Endothelial cell of umbilical vein (primary cell): ENCODE results near the gene PPP1R9A. TPM values are rescaled to one million over a fixed set of nuclear protein-coding genes. Genes with fewer than 3 reads are reported as not detected.

Source experiments
- BruUV-seq: library from RNA; stranded (reverse); fragments of 400-500 nt; replicated peaks from 2 replicates; lab custom pipeline; 2021; lab: Mats Ljungman, UMichigan
- CTCF ChIA-PET: fragments of 300-600, 350-600 bp; sonication (Branson Sonifier 250); formaldehyde crosslinking; loops from one replicate; lab custom pipeline; 2021; ENCODE audit warnings: antibody characterized with exemption, inconsistent platforms; lab: Charles Lee
- POLR2A ChIA-PET: fragments of 300-600, 350-600 bp; sonication (Branson Sonifier 250); formaldehyde crosslinking; loops from one replicate; lab custom pipeline; 2021; ENCODE audit warnings: antibody characterized with exemption, inconsistent platforms; lab: Charles Lee
- DNase-seq: peaks from one replicate; pipeline ENCODE4 v3.0.0-alpha.2; 2011; ENCODE audit warnings: low read depth, low spot score
- FAIRE-seq: peaks from 2 replicates; lab custom pipeline; 2011; peaks lifted over from hg19 to GRCh38; lab: Jason Lieb, UNC
- H2AFZ ChIP-seq: 2 replicates; pipeline ENCODE4 v1.6.0; 2012; ENCODE audit warnings: low read depth, low read length, control low read depth, inconsistent platforms
- H3K27ac ChIP-seq: 2 replicates; pipeline ENCODE4 v1.5.1; 2011; ENCODE audit warnings: low read depth, mild to moderate bottlenecking, control low read depth, low read length, moderate library complexity; ENCODE audit not compliant: insufficient read depth
- H3K27me3 ChIP-seq, 2 experiments: 2 replicates each; pipeline versions ENCODE4 v1.6.0 to v1.6.1; 2011; ENCODE audit warnings: low read length in 2 of 2, mixed read lengths in 1 of 2; ENCODE audit not compliant: control insufficient read depth in 2 of 2, insufficient read depth in 2 of 2
- H3K36me3 ChIP-seq, 2 experiments: 2 replicates in 1 of 2; 3 replicates in 1 of 2; pipeline ENCODE4 v1.5.1; 2011; ENCODE audit warnings: low read length in 2 of 2, mild to moderate bottlenecking in 1 of 2, moderate library complexity in 1 of 2; ENCODE audit not compliant: control insufficient read depth in 2 of 2, insufficient read depth in 2 of 2; ENCODE audit errors: extremely low read depth in 1 of 2
- H3K4me1 ChIP-seq: 3 replicates; pipeline ENCODE4 v1.5.1; 2011; ENCODE audit warnings: mild to moderate bottlenecking, low read length; ENCODE audit not compliant: control insufficient read depth, insufficient read depth; ENCODE audit errors: extremely low read depth
- H3K4me2 ChIP-seq: 2 replicates; pipeline ENCODE4 v1.6.1; 2011; ENCODE audit warnings: low read length, control low read depth, mixed read lengths; ENCODE audit not compliant: insufficient read depth
- H3K4me3 ChIP-seq, 3 experiments: fragments of 200-600 bp in 1 of 3; sonication (generic), shearing (Covaris generic) in 1 of 3; replicated peaks in 1 of 3; 2 replicates each; pipeline ENCODE4 v1.5.1; 2011 to 2016; ENCODE audit warnings: control low read depth in 3 of 3, low read length in 3 of 3, mild to moderate bottlenecking in 2 of 3, inconsistent platforms in 1 of 3, low read depth in 1 of 3, moderate library complexity in 1 of 3; ENCODE audit not compliant: insufficient read depth in 1 of 3
- H3K79me2 ChIP-seq: 2 replicates; pipeline ENCODE4 v1.6.0; 2012; ENCODE audit warnings: low read length, inconsistent platforms; ENCODE audit not compliant: control insufficient read depth, insufficient read depth
- H3K9ac ChIP-seq: replicated peaks from 2 replicates; pipeline ENCODE3; 2011; ENCODE audit warnings: low read length, control low read depth; ENCODE audit not compliant: insufficient read depth; ENCODE audit errors: extremely low read depth
- H3K9me1 ChIP-seq: replicated peaks from 3 replicates; pipeline ENCODE4 v1.6.0; 2011; ENCODE audit warnings: mild to moderate bottlenecking, low read length; ENCODE audit not compliant: control insufficient read depth, insufficient read depth; ENCODE audit errors: extremely low read depth
- H3K9me3 ChIP-seq: replicated peaks from 2 replicates; pipeline ENCODE4 v1.5.1; 2012; ENCODE audit warnings: low read length, inconsistent platforms; ENCODE audit not compliant: control insufficient read depth, insufficient read depth
- H4K20me1 ChIP-seq: replicated peaks from 2 replicates; pipeline ENCODE3; 2011; ENCODE audit warnings: mild to moderate bottlenecking, low read length; ENCODE audit not compliant: control insufficient read depth, insufficient read depth; ENCODE audit errors: extremely low read depth
- CTCF ChIP-seq, 2 donors: IDR thresholded peaks; 1 replicate in 1 of 2; 2 replicates in 1 of 2; pipeline ENCODE4 v1.5.1; 2011; ENCODE audit warnings: low read length in 2 of 2, mild to moderate bottlenecking in 2 of 2, moderate library complexity in 2 of 2, control low read depth in 1 of 2, inconsistent platforms in 1 of 2, low read depth in 1 of 2; ENCODE audit not compliant: insufficient read depth in 1 of 2; ENCODE audit errors: extremely low read depth in 1 of 2
- EZH2 ChIP-seq: IDR thresholded peaks from 2 replicates; pipeline ENCODE4 v1.6.1; 2012; ENCODE audit warnings: borderline replicate concordance, low read depth, mild to moderate bottlenecking, moderate library complexity, low read length, inconsistent platforms; ENCODE audit not compliant: severe bottlenecking
- FOS ChIP-seq: IDR thresholded peaks from 2 replicates; pipeline ENCODE4 v1.6.1; 2011; ENCODE audit warnings: mild to moderate bottlenecking, low read length, moderate library complexity, borderline replicate concordance; ENCODE audit not compliant: insufficient read depth
- GATA2 ChIP-seq: IDR thresholded peaks from 2 replicates; pipeline ENCODE4 v1.7.0; 2011; ENCODE audit warnings: low read depth, mild to moderate bottlenecking, moderate library complexity, mixed read lengths, low read length; ENCODE audit not compliant: insufficient read length, insufficient read depth
- JUN ChIP-seq: IDR thresholded peaks from 2 replicates; pipeline ENCODE4 v1.6.1; 2011; ENCODE audit warnings: borderline replicate concordance, low read depth; ENCODE audit not compliant: insufficient read length, insufficient read depth
- MAX ChIP-seq: IDR thresholded peaks from 2 replicates; pipeline ENCODE4 v1.6.1; 2011; ENCODE audit not compliant: insufficient read depth, insufficient read length
- MYC ChIP-seq: IDR thresholded peaks from one replicate; pipeline ENCODE4 v1.6.1; 2011; ENCODE audit warnings: mild to moderate bottlenecking, low read depth, low read length
- POLR2A ChIP-seq: IDR thresholded peaks from 2 replicates; pipeline ENCODE4 v1.6.1; 2012; ENCODE audit warnings: low read depth, mild to moderate bottlenecking, control low read depth, low read length
- POLR2AphosphoS5 ChIP-seq: IDR thresholded peaks from 2 replicates; pipeline ENCODE4 v1.6.1; 2012; ENCODE audit warnings: low read depth, mild to moderate bottlenecking, control low read depth, low read length, moderate library complexity; ENCODE audit not compliant: insufficient read depth
- dilution Hi-C: fragments of 300-500 bp; cut with MboI; formaldehyde crosslinking; loops from one replicate; pipeline ENCODE4 v1.15.0; 2019; ENCODE audit warnings: low sequenced_read_pairs; ENCODE audit not compliant: extremely low pct_ligation_motif_present
- intact Hi-C: fragments of 100-400 bp; cut with micrococcal nuclease; formaldehyde crosslinking; loops from one replicate; pipeline ENCODE4 v1.10.0; 2022
- polyA plus RNA-seq, 4 experiments: library from polyadenylated mRNA; depleted of rRNA in 3 of 4; stranded (reverse) in 3 of 4; unstranded in 1 of 4; fragments of >200 nt; gene quantifications; 2 replicates each; pipeline versions ENCODE4 v1.2.1 to v1.2.3, GENCODE V29; 2011 to 2012; ENCODE audit warnings: missing spikeins in 1 of 4
- total RNA-seq: library from RNA; stranded (reverse); gene quantifications from 2 replicates; pipeline ENCODE4 v1.2.3, GENCODE V29; 2021

PPP1R9A gene
- total and polyA plus RNA-seq, 2 donors (not counting 3 experiments of a cell fraction or from before 2014, with no cell fraction given), result 0.50 to 3.0 TPM

- no TSS peak for BruUV-seq
- Histone ChIP-seq H3K9me3 (no peaks in the 10 kb centered on the region), H3K4me3 (no peak overlapping the region), H3K27me3 (no peaks in the 10 kb centered on the region), H3K4me2 (no peak overlapping the region), H3K36me3 (no peaks in the 10 kb centered on the region), H4K20me1 (no peaks in the 10 kb centered on the region), H3K27ac (no peak overlapping the region), H3K9me1 (no peaks in the 10 kb centered on the region), H2AFZ (no peak overlapping the region), H3K79me2 (no peaks in the 10 kb centered on the region), H3K9ac (no peak overlapping the region), H3K4me1 (peaks cover under 1% of the 10 kb centered on the region)
- TF ChIP-seq POLR2A (no peak), GATA2 (no peak), FOS (no peak), CTCF (IDR thresholded peaks at IDR 0.05; ENCODE audit: extremely low read depth in 1 of 2, insufficient read depth in 1 of 2, low read depth in 1 of 2, low read length in 2 of 2) (no peak), POLR2AphosphoS5 (no peak), MAX (no peak), MYC (no peak), EZH2 (no peak), JUN (no peak)
- dilution Hi-C loops (no loop called here), intact Hi-C loops (no loop called here)
- ChIA-PET POLR2A (no interaction called here), CTCF (no interaction called here)
- no peak for FAIRE-seq
- no peak for DNase-seq
Measured at GRCh38 chr7:94893661-94894060, 13.7 kb upstream of the PPP1R9A start.
